SU-DHL-6 (cell line): ENCODE data around the gene ARSK.

Source experiments
- EZH2phosphoT487 ChIP-seq: fragments of 200-600 bp; sonication (generic), shearing (Covaris generic); conservative IDR thresholded peaks from 2 replicates; pipeline ENCODE4 v1.6.1; 2018; ENCODE audit warnings: mild to moderate bottlenecking, antibody characterized with exemption, low read length, moderate library complexity, mixed read lengths
- TF ChIP-seq, protein P1 (sequence below): fragments of 200-600 bp; sonication (generic); IDR thresholded peaks from one replicate; pipeline ENCODE4 v1.5.1; 2017; ENCODE audit warnings: antibody characterized with exemption, mild to moderate bottlenecking, low read length, moderate library complexity; ENCODE audit not compliant: insufficient read depth, poor library complexity, severe bottlenecking

- TF ChIP-seq, protein P1, sequence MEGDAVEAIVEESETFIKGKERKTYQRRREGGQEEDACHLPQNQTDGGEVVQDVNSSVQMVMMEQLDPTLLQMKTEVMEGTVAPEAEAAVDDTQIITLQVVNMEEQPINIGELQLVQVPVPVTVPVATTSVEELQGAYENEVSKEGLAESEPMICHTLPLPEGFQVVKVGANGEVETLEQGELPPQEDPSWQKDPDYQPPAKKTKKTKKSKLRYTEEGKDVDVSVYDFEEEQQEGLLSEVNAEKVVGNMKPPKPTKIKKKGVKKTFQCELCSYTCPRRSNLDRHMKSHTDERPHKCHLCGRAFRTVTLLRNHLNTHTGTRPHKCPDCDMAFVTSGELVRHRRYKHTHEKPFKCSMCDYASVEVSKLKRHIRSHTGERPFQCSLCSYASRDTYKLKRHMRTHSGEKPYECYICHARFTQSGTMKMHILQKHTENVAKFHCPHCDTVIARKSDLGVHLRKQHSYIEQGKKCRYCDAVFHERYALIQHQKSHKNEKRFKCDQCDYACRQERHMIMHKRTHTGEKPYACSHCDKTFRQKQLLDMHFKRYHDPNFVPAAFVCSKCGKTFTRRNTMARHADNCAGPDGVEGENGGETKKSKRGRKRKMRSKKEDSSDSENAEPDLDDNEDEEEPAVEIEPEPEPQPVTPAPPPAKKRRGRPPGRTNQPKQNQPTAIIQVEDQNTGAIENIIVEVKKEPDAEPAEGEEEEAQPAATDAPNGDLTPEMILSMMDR, result no peak
- TF ChIP-seq EZH2phosphoT487, result no peak
These were observed 74.0 kb downstream of the ARSK start for GRCh38 chr5:95628933-95629332.
